Natural killer cell (primary cell): ENCODE results near the gene ATAD3B. TPM values are rescaled to one million over a fixed set of nuclear protein-coding genes. Genes with fewer than 3 reads are reported as not detected.

Experiments
- ATAC-seq, 3 donors: fragments of 150-1000 bp in 2 of 3; fragments of 200-7000 bp in 1 of 3; cut with Tn5 transposase; 1 replicate in 1 of 3; 2 replicates in 2 of 3; pipeline ENCODE4 v1.10.0; 2021; ENCODE audit warnings: mild to moderate bottlenecking in 2 of 3, moderate library complexity in 2 of 3
- DNase-seq, 2 donors: peaks; one replicate each; pipeline versions ENCODE4 v3.0.0 to v3.0.0-alpha.2; 2013 to 2021; ENCODE audit warnings: mixed read lengths in 1 of 2
- H3K27ac ChIP-seq: one replicate; pipeline ENCODE4 v1.5.1; 2013; ENCODE audit warnings: mild to moderate bottlenecking, low read length
- H3K27me3 ChIP-seq: one replicate; pipeline ENCODE4 v1.6.1; 2013; ENCODE audit warnings: low read length; ENCODE audit not compliant: control insufficient read depth, insufficient read depth
- H3K36me3 ChIP-seq: one replicate; pipeline ENCODE4 v1.6.1; 2013; ENCODE audit warnings: low read length; ENCODE audit not compliant: control insufficient read depth, insufficient read depth
- H3K4me1 ChIP-seq: one replicate; pipeline ENCODE4 v1.6.1; 2013; ENCODE audit warnings: low read length; ENCODE audit not compliant: control insufficient read depth, insufficient read depth
- H3K4me3 ChIP-seq: one replicate; pipeline ENCODE4 v1.5.1; 2013; ENCODE audit warnings: low read length
- H3K9me3 ChIP-seq: one replicate; pipeline ENCODE4 v1.6.1; 2013; ENCODE audit warnings: low read length; ENCODE audit not compliant: control insufficient read depth, insufficient read depth
- H3K27ac Mint-ChIP-seq, 2 donors: one replicate each; pipeline ENCODE4 v1.8.0; 2022; ENCODE audit warnings: mild to moderate bottlenecking in 2 of 2, mixed read lengths in 2 of 2, moderate library complexity in 1 of 2
- H3K27me3 Mint-ChIP-seq, 2 donors: one replicate each; pipeline ENCODE4 v1.8.0; 2022; ENCODE audit warnings: low read depth in 2 of 2, mixed read lengths in 2 of 2
- H3K36me3 Mint-ChIP-seq: one replicate; pipeline ENCODE4 v1.8.0; 2022; ENCODE audit warnings: mixed read lengths
- H3K4me1 Mint-ChIP-seq, 2 donors: one replicate each; pipeline ENCODE4 v1.8.0; 2022; ENCODE audit warnings: mixed read lengths in 2 of 2
- H3K4me3 Mint-ChIP-seq: one replicate; pipeline ENCODE4 v1.8.0; 2022; ENCODE audit warnings: mild to moderate bottlenecking, moderate library complexity, mixed read lengths
- H3K9me3 Mint-ChIP-seq, 2 donors: one replicate each; pipeline ENCODE4 v1.8.0; 2022; ENCODE audit warnings: mixed read lengths in 2 of 2
- CTCF ChIP-seq: fragments of 200-600 bp; IDR thresholded peaks from one replicate; pipeline ENCODE4 v1.8.0; 2022; ENCODE audit warnings: antibody characterized with exemption
- WGBS: methylation state at CpG from one replicate; pipeline ENCODE4 v1.1.7; 2013; ENCODE audit warnings: missing lambda C conversion rate; ENCODE audit not compliant: insufficient coverage; 5-methylcytosine and 5-hydroxymethylcytosine counted together
- intact Hi-C: fragments of 100-400 bp; cut with micrococcal nuclease; formaldehyde crosslinking; loops from one replicate; pipeline ENCODE4 v1.14.2; 2022
- total RNA-seq, 4 donors: library from RNA; stranded (reverse); fragments of 120-200 nt in 1 of 4; gene quantifications; one replicate each; pipeline versions ENCODE4 v1.2.3 to v1.2.4, GENCODE V29; 2013 to 2022

Gene ATAD3B
- total RNA-seq, 3 donors from 2014 or later (not counting 1 experiment from before 2014, with no cell fraction given) = 31.9 to 52.4 (median 42.9) TPM

GRCh38 chr1:1436630-1437032, 34.9 kb upstream of the ATAD3B start:
- H3K27me3 ChIP-seq = peaks cover 38% of the 10 kb centered on the region
- H3K36me3 Mint-ChIP-seq = no peaks in the 10 kb centered on the region
- no peak overlapping the region for H3K27ac ChIP-seq
- TF ChIP-seq CTCF = no peak
- intact Hi-C loops = no loop called here
- no peaks in the 10 kb centered on the region for H3K9me3 Mint-ChIP-seq
- H3K4me1 ChIP-seq = peaks cover 27% of the 10 kb centered on the region
- 96% methylated on average over 7 of the region's 7 CpGs for WGBS
- H3K27me3 Mint-ChIP-seq = peaks cover 0 to 14% of the 10 kb centered on the region in 2 donors
- DNase-seq (no peak), ATAC-seq (no peak)
- H3K4me1 Mint-ChIP-seq = peaks cover 4 to 10% of the 10 kb centered on the region in 2 donors
- no peak overlapping the region for H3K27ac Mint-ChIP-seq
- no peak overlapping the region for H3K4me3 ChIP-seq
- no peak overlapping the region for H3K4me3 Mint-ChIP-seq
- no peaks in the 10 kb centered on the region for H3K36me3 ChIP-seq
- no peaks in the 10 kb centered on the region for H3K9me3 ChIP-seq

GRCh38 chr1:1437033-1437903, 34.3 kb upstream of the ATAD3B start:
- no peak for ATAC-seq
- H3K27me3 Mint-ChIP-seq = peaks cover 0 to 14% of the 10 kb centered on the region in 2 donors
- no peak overlapping the region for H3K27ac Mint-ChIP-seq
- TF ChIP-seq CTCF = no peak
- no peak overlapping the region for H3K4me3 ChIP-seq
- H3K36me3 Mint-ChIP-seq = no peaks in the 10 kb centered on the region
- H3K4me1 Mint-ChIP-seq = peaks cover 4 to 10% of the 10 kb centered on the region in 2 donors
- no peaks in the 10 kb centered on the region for H3K36me3 ChIP-seq
- no peaks in the 10 kb centered on the region for H3K9me3 ChIP-seq
- H3K27ac ChIP-seq = no peak overlapping the region
- no peak for DNase-seq
- no peaks in the 10 kb centered on the region for H3K9me3 Mint-ChIP-seq
- H3K27me3 ChIP-seq = peaks cover 38% of the 10 kb centered on the region
- no peak overlapping the region for H3K4me3 Mint-ChIP-seq
- intact Hi-C loops = no loop called here
- peaks cover 27% of the 10 kb centered on the region for H3K4me1 ChIP-seq
- WGBS = 86% methylated on average over 31 of the region's 31 CpGs

GRCh38 chr1:1437904-1438376, 33.6 kb upstream of the ATAD3B start:
- Histone ChIP-seq H3K4me1 (peaks cover 27% of the 10 kb centered on the region), H3K9me3 (no peaks in the 10 kb centered on the region), H3K36me3 (no peaks in the 10 kb centered on the region), H3K27me3 (peaks cover 38% of the 10 kb centered on the region), H3K27ac (no peak overlapping the region), H3K4me3 (no peak overlapping the region)
- TF ChIP-seq CTCF = no peak
- ATAC-seq (no peak), DNase-seq (no peak)
- Mint-ChIP-seq H3K27me3 (peaks cover 0 to 11% of the 10 kb centered on the region in 2 donors), H3K4me1 (peaks cover 4 to 10% of the 10 kb centered on the region in 2 donors), H3K27ac (no peak overlapping the region), H3K9me3 (no peaks in the 10 kb centered on the region), H3K36me3 (no peaks in the 10 kb centered on the region), H3K4me3 (no peak overlapping the region)
- intact Hi-C loops = no loop called here
- 50% methylated on average over 11 of the region's 11 CpGs for WGBS
